KOPT-K1 (cell line): ENCODE measurements around the gene IL17RA.
A peak's percentile ranks its signal among the peaks of the same experiment; 100 is the strongest.

Source experiments
- H3K27ac ChIP-seq: fragments of 200-600 bp; sonication (generic); 2 replicates; pipeline ENCODE4 v1.5.1; 2016; ENCODE audit warnings: antibody characterized with exemption, mild to moderate bottlenecking, low read depth, low read length; ENCODE audit not compliant: poor library complexity, severe bottlenecking
- H3K36me3 ChIP-seq: fragments of 200-600 bp; sonication (generic); 2 replicates; pipeline ENCODE4 v1.5.1; 2017; ENCODE audit warnings: antibody characterized with exemption, mild to moderate bottlenecking, low read length, moderate library complexity; ENCODE audit not compliant: insufficient read depth
- H3K9me3 ChIP-seq: fragments of 200-600 bp; sonication (generic); 2 replicates; pipeline ENCODE4 v1.5.1; 2017; ENCODE audit warnings: antibody characterized with exemption, low read length, mild to moderate bottlenecking; ENCODE audit not compliant: insufficient read depth, poor library complexity, severe bottlenecking

The IL17RA gene

GRCh38 chr22:17064498-17065100 is 20.2 kb upstream of the IL17RA start:
- no peaks in the 10 kb centered on the region for H3K36me3 ChIP-seq
- no peak overlapping the region for H3K27ac ChIP-seq
- no peaks in the 10 kb centered on the region for H3K9me3 ChIP-seq

DNA sequence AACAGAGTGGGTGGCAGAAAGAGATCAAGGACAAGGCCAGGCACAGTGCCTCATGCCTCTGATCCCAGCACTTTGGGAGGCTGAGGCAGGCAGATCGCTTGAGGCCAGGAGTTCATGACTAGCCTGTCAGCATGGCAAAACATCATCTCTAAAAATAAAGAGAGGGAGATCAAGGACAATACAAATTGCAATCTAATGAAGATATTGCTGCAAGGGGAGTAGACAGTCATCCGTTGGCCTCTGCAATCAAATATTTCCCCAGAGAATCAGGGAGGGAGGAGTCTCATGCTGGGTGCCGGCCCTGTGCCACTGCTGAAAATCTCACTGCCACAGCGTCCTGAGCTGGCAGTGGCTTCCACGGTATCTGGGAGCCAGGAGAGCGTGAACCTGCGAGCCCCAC is 19.4 kb upstream of the IL17RA start:
- Histone ChIP-seq H3K27ac (no peak overlapping the region), H3K36me3 (no peaks in the 10 kb centered on the region), H3K9me3 (no peaks in the 10 kb centered on the region)

DNA sequence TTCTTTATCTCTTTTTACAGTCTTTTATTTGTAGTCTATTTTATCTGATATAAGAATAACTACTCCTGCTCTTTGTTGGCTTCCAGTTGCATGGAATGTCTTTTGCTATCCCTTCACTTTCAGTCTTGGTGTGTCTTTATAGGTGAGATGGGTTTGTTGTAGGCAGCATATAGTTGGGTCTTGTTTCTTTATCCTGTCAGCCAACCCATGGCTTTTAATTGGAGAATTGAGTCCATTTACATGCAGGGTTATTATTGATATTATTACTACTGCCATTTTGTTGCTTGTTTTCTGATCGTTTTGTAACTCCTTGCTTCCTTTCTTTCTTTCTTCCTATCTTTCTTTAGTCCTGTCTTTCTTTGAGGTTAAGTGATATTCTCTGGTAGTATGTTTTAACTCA is 11.9 kb upstream of the IL17RA start:
- H3K9me3 ChIP-seq = no peaks in the 10 kb centered on the region
- H3K27ac ChIP-seq = no peak overlapping the region
- H3K36me3 ChIP-seq = no peaks in the 10 kb centered on the region

GRCh38 chr22:17074648-17075002 is 10.2 kb upstream of the IL17RA start:
- Histone ChIP-seq H3K36me3 (no peaks in the 10 kb centered on the region), H3K27ac (no peak overlapping the region), H3K9me3 (no peaks in the 10 kb centered on the region)

DNA sequence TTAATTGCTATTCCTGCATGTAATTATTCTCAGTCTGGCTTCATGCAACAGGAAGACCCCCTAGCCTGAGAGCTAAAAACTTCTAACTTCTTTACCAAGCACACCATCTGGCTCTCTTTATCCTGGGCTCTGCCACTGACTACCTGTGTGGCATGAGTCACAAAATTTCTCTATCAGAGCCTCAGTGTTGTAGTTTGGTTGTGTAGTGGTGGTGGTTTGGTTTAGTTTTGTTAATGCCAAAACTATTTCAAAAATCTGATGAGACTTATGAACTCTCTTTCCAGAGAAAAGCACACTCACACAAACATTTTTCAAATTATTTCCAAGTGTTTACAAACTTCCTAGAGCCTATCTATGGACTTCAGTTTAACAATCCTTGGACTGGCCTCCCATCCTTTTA is 7.5 kb upstream of the IL17RA start:
- H3K36me3 ChIP-seq = no peaks in the 10 kb centered on the region
- H3K9me3 ChIP-seq = no peaks in the 10 kb centered on the region
- no peak overlapping the region for H3K27ac ChIP-seq

- Histone ChIP-seq H3K9me3 (no peaks in the 10 kb centered on the region), H3K27ac (no peak overlapping the region), H3K36me3 (no peaks in the 10 kb centered on the region)
Observed at GRCh38 chr22:17079572-17079971, 5.2 kb upstream of the IL17RA start.

- no peak overlapping the region for H3K27ac ChIP-seq
- H3K9me3 ChIP-seq = no peaks in the 10 kb centered on the region
- no peaks in the 10 kb centered on the region for H3K36me3 ChIP-seq
Observed at GRCh38 chr22:17083255-17083654, 1.5 kb upstream of the IL17RA start.

DNA sequence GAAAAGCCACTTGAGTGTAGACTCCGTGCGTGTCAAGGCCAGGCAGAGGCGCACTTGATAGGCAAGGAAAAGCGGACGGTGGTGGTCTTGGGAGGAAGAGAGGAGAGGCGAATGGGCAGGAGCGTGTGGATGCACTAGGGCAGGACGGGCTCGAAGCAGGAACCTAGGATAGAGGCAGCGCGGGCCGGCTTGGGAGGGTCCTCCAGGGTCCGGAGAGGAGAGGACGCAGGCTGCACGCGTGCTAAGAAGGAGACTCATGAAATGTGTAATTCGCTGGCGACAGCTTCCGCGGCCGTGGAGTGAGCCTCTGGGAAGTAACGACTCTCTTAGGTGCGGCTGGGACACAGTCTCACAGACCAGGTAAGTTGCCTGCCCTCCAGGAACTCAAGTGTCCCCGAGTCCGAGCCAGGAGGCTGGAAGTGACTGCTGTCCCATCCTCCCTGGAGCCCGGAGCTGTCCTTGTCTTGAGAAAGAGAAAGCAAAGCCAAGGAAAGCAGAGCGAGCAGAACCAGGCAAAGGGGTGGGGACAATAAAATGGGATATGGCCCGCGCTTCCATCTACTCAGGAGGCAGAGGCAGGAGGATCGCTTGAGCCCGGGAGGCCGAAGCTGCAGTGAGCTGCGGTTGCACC is 874 bp upstream of the IL17RA start:
- no peaks in the 10 kb centered on the region for H3K36me3 ChIP-seq
- peak overlapping the region; percentile 94 for H3K27ac ChIP-seq
- no peaks in the 10 kb centered on the region for H3K9me3 ChIP-seq

GRCh38 chr22:17085277-17086181 is 729 bp downstream of the IL17RA start:
- Histone ChIP-seq H3K27ac (peak overlapping the region; percentile 94), H3K9me3 (no peaks in the 10 kb centered on the region), H3K36me3 (no peaks in the 10 kb centered on the region; the same call in 1 of the 2 replicates)

DNA sequence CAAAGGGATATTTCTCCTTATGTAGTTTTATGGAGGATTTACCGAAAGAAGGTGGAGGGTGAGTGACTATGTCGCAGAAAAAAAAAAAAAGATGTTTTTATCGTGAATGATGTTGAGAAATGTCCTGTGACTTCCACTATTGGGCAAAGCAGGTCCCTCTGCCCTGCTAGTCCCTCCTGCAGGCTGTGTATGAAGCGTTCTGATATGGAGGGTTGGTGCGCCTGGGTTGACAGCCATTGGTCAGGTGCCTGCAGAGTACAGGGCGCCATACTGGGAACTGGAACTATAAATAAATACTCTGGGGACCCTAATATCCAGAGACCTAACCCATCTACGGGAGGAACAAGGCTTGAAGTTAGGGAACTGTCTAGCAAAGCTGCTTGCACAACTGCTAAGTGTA is 1.5 kb downstream of the IL17RA start:
- H3K9me3 ChIP-seq = no peaks in the 10 kb centered on the region
- no peaks in the 10 kb centered on the region; the same call in 1 of the 2 replicates for H3K36me3 ChIP-seq
- peak overlapping the region; percentile 94 for H3K27ac ChIP-seq

GRCh38 chr22:17086788-17087497 is 2.1 kb downstream of the IL17RA start:
- no peaks in the 10 kb centered on the region for H3K9me3 ChIP-seq
- H3K36me3 ChIP-seq = no peaks in the 10 kb centered on the region; the same call in 1 of the 2 replicates
- H3K27ac ChIP-seq = peak overlapping the region; percentile 94

- H3K36me3 ChIP-seq = no peaks in the 10 kb centered on the region; the same call in 1 of the 2 replicates
- peak overlapping the region; percentile 94 for H3K27ac ChIP-seq
- no peaks in the 10 kb centered on the region for H3K9me3 ChIP-seq
Observed at GRCh38 chr22:17087498-17088131, 2.8 kb downstream of the IL17RA start.

GRCh38 chr22:17090550-17090949 is 5.8 kb downstream of the IL17RA start:
- Histone ChIP-seq H3K36me3 (no peaks in the 10 kb centered on the region; the same call in 1 of the 2 replicates), H3K27ac (no peak overlapping the region), H3K9me3 (no peaks in the 10 kb centered on the region)

DNA sequence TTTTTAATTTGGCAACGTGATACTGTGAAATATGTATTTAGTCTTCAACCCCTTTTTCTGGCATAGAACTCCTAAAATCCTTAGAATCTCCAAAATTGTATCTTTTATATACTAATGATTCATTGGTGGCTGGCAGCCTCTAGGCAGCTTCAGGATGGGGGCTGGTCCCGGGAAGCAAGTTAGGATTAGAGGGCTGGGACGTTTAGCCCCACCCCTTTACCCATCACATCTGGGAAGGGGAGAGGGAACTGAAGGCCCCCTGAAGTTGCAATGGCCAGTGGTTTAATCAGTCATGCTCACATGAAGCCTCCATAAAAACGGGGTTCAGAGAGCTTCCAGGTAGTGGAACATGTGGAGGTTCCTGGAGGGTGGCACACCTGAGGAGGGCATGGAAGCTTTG is 7.1 kb downstream of the IL17RA start:
- H3K27ac ChIP-seq = no peak overlapping the region
- no peaks in the 10 kb centered on the region; the same call in 1 of the 2 replicates for H3K36me3 ChIP-seq
- H3K9me3 ChIP-seq = no peaks in the 10 kb centered on the region
